GM21390 (cell line): ENCODE data around the gene S100A7.

Source experiments
- ATAC-seq: cut with Tn5 transposase; IDR thresholded peaks from one replicate; pipeline ENCODE4 v1.9.1; 2021; ENCODE audit not compliant: unreplicated experiment

S100A7 gene

DNA sequence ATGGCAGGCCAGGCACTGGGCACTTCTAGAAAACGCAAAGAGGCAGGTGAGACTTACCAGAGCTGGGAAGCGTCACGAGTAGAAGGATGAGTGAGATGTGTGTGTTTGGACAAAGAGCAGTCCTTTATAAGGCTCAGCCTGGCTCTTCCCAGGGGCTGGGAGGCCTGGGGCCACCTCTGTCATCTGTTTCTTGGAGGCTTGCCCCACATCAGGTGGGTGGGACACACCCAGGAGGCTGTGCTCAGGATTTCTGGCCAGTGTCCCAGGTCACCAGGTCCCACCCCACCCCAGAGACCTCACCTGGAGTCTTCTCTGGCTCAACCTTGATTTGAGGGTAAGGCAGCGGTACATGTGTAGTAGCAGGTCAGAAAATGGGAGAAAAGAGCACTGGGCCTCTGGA, at the start of gene S100A7:
Gene S100A7, minus strand, starts transcription at position 101 of the 400 bp plus-strand sequence. CDS start 1,638 bp downstream, outside the sequence.
- ATAC-seq, result no peak

DNA sequence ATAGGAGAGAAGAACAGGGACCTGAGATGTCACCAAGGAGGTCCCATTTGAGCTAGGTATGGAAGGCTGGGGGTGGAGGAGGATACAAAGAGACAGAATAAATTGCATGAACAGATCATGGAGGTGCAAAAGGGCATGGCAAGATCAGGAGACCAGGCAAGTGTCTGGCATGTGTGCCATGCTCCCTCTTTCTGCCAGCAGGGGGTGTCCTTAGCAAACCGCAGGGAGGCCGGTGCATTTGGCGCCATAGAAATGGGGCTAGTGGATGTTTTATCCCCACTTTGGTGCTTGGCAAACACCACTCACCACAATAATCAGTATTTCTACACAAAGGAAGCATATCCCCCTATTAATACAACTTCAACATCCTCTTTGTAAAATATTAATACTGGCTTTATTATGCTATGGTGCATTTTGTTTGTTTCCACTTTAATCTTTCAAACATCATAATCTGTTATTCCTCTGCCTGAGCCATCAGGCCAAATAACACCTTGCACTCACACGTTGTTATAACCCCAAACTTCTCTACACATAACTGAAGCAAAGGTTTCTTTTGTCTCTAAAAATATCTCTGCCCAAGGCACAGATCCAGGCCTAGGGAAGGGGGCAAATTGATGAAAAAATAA, 49.4 kb upstream of the S100A7 start:
- ATAC-seq, result no peak

DNA sequence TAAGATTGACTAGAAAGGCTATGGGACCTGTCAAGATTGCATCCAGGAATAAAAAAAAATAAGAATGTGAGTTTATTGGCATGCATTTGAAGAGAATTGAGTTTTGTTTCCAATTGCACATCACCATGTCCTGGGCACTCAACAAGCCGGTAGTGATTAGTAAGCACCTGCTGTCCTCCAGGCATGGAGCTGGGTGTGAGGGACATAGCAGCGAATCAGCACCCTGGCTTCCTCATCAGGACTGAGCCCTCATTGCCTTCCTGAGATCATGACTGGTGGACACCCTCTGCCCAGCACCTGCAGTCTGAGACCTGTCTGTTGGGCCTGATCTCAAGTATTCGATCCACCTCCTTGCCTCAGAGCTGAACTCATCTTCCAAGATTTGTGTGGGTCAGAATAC, 48.6 kb upstream of the S100A7 start:
- no peak for ATAC-seq

- no peak for ATAC-seq
These were observed 47.6 kb upstream of the S100A7 start for GRCh38 chr1:153507926-153508583.

GRCh38 chr1:153506831-153507413, 46.5 kb upstream of the S100A7 start:
- ATAC-seq, result no peak

- ATAC-seq, result no peak
These were observed 45.9 kb upstream of the S100A7 start for GRCh38 chr1:153506386-153506785.

GRCh38 chr1:153505576-153505975, 45.1 kb upstream of the S100A7 start:
- no peak for ATAC-seq

DNA sequence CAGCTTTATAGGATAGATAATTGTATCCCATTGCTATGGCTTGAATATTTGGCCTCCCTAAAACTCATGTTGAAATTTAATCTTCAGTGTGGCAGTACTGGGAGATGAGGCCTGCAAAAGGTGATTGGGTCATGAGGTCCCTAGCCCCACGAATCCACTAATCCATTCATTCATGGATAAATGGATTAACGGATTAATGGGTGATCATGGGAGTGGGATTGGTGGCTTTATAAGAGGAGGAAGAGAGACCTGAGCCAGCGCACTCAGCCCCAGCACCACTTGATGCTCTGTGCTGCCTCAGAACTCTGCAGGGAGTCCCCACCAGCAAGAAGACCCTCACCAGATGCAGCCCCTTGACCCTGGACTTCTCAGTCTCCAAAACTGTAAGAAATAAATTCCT, 43.3 kb upstream of the S100A7 start:
- ATAC-seq, result no peak

DNA sequence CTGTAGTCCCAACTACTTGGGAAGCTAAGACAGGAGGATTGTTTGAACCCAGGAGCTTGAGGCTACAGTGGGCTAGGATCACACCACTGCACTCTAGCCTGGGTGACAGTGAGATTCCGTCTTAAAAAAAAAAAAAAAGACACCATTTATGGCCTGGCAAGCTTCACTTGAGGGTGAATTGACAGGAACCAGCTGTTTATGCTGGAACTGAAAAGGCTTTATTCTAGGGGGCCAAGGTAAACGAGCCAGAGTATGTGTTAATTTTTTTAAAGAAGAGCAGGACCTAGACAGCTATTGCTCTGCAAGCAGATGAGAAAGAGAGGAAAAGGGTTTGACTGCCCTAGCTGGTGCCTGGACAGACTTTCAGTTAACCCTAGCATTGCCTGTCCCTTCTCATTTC, 38.3 kb upstream of the S100A7 start:
- ATAC-seq, result no peak

DNA sequence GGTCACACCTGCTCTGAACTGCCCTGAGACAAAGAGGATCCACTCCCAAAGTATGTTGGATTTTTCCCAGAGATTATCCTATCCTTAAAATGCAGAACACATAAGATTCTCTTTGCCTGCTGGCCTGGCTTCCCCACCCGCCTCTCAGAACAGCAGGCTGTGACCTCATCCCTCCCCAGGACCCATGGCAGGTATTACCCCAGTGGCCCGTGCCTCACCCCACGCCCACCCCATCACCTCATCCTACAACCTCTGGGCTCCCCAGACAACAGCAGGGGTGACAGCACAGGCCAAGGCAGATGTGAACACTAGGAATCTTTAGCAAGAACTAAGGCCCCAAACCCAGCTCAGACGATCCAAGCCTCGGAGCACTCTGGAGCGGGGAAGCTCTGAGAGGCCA, 35.1 kb upstream of the S100A7 start:
- no peak for ATAC-seq

DNA sequence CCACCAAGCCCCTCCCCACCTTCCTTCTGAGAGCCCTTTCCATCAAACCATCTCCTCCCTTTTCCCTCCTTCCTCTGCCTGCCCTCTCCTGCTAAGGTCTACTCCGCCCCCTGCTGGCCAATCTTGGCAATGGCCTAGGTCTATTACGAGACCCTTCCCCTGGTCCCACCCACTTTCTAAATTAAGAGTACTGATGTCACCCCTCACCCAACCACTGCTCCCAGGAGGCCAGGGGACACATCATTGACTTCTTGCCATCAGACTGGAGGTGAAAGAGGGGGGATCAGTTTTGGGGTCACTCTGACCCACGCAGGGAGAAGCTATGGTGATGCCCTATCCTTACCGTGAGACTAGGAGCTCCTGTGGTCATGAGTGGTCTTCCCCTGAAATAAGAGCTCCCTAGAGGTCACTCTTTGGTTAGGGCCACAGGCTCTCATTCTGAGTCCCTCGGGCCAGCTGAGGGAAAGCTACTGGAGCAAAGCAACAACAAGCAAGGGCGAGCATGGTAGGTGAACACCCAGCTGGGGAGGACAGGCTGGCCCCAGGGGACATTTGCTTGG, 34.6 kb upstream of the S100A7 start:
- no peak for ATAC-seq

GRCh38 chr1:153493343-153493960, 33.0 kb upstream of the S100A7 start:
- no peak for ATAC-seq

DNA sequence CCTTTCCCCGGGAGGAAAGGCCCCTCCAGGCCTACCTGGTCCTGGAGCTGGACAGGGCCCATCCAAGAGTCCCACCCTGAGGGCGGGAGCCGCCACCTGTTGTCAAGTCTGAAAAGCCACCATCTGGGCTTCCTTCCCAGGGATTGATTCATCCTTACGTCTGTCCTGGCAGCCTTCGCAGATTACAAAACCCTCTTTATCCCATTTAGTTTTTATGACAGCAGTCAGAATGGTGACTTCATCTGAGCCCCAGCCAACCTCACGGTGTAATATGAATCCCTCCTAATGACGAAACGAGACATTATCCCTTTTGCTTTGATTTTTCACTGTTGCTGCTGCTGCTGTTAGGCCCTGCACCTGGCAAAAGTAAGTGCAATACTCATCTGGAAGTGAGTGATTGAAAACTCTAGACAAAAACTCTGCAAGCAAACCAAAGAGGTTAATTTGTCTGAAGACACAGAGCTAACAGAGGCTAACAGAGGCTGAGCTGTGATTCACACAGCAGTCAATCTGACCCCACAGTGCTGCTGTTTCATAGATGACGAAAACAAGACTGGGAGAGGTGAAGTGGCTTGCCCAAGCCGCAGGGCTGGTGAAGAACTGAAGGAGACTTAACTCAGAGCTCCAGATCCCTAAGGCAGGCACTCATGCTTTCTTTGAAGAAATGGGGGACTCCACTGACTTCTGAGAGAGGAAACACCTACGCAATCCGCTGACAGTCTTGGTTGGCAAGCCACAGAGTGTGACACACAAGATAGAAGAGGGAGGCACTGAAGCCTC, 30.0 kb upstream of the S100A7 start:
- no peak for ATAC-seq

GRCh38 chr1:153488731-153489130, 28.3 kb upstream of the S100A7 start:
- no peak for ATAC-seq

GRCh38 chr1:153487707-153488106, 27.3 kb upstream of the S100A7 start:
- no peak for ATAC-seq

GRCh38 chr1:153485863-153486262, 25.4 kb upstream of the S100A7 start:
- ATAC-seq, result no peak

GRCh38 chr1:153483776-153484175, 23.3 kb upstream of the S100A7 start:
- no peak for ATAC-seq

DNA sequence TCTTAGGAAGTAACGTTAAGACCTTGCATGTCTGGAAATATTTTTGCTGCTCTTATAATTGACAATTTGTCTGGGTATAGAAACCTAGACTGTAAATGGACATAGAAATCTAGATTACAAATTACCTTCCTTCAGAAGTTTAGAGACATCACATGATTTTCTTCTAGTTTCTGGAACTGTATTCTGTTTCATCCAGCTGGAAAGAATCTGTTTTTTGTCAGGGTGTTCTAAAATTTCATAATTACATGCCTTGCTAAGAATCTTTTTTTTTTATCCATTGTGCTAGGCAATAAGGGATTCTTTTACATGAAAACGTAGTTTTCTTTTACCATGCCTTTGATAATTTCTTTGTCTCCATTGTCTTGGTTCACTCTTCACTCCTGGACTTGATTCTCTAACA, 20.7 kb upstream of the S100A7 start:
- ATAC-seq, result no peak

GRCh38 chr1:153478692-153479618, 18.5 kb upstream of the S100A7 start:
- ATAC-seq, result no peak
